ENCODE results near the gene RPL29. TPM values are rescaled to one million over a fixed set of nuclear protein-coding genes. Genes with fewer than 3 reads are reported as not detected.
A peak's percentile ranks its signal among the peaks of the same experiment; 100 is the strongest.

RPL29 gene
- total RNA-seq, 1 donor from 2014 or later = 663 TPM

- intact Hi-C loops (cut with micrococcal nuclease) = no loop called here
- DNase-seq (peak; percentile 19), ATAC-seq (no peak)
These were observed 38.0 kb downstream of the RPL29 start for GRCh38 chr3:51957520-51958205.

- DNase-seq (peak; percentile 77), ATAC-seq (peak; percentile 83)
- intact Hi-C loops (cut with micrococcal nuclease) = no loop called here
These were observed 39.6 kb downstream of the RPL29 start for GRCh38 chr3:51955893-51956770.

GRCh38 chr3:51955175-51955892 is 40.4 kb downstream of the RPL29 start, which contains the start of gene GPR62:
TSS of gene GPR62 (plus strand) at chr3:51955381. CDS start at chr3:51955653, 272 bp downstream.
- peak; percentile 31 for DNase-seq
- intact Hi-C loops (cut with micrococcal nuclease) = no loop called here
- ATAC-seq = no peak

GRCh38 chr3:51954713-51955112 is 41.0 kb downstream of the RPL29 start:
- ATAC-seq (no peak), DNase-seq (no peak)
- intact Hi-C loops (cut with micrococcal nuclease) = no loop called here

- no peak for DNase-seq
- ATAC-seq = no peak
These were observed 41.6 kb downstream of the RPL29 start for GRCh38 chr3:51954105-51954504.

GRCh38 chr3:51953445-51953844 is 42.2 kb downstream of the RPL29 start:
- DNase-seq (peak; percentile 2), ATAC-seq (no peak)
- intact Hi-C loops (cut with micrococcal nuclease) = no loop called here

More at GRCh38 chr3:51954105-51954504, 41.6 kb downstream of the RPL29 start:
- intact Hi-C loops (cut with micrococcal nuclease) = no loop called here

- ATAC-seq = no peak
- no peak for DNase-seq
- intact Hi-C loops (cut with micrococcal nuclease) = no loop called here
These were observed 44.8 kb downstream of the RPL29 start for GRCh38 chr3:51950899-51951298.

- DNase-seq = peak; percentile 10
- intact Hi-C loops (cut with micrococcal nuclease) = no loop called here
- ATAC-seq = no peak
These were observed 46.6 kb downstream of the RPL29 start for GRCh38 chr3:51949121-51949520.

- no peak for ATAC-seq
- intact Hi-C loops (cut with micrococcal nuclease) = no loop called here
- peak; percentile 23 for DNase-seq
These were observed 47.6 kb downstream of the RPL29 start for GRCh38 chr3:51948016-51948580.

- intact Hi-C loops (cut with micrococcal nuclease) = no loop called here
- DNase-seq (peak; percentile 12), ATAC-seq (no peak)
These were observed 48.3 kb downstream of the RPL29 start for GRCh38 chr3:51947215-51947900.

GRCh38 chr3:51946796-51947195 is 48.9 kb downstream of the RPL29 start:
- ATAC-seq = no peak
- intact Hi-C loops (cut with micrococcal nuclease) = no loop called here
- DNase-seq = peak; percentile 7

- DNase-seq (no peak), ATAC-seq (no peak)
- intact Hi-C loops (cut with micrococcal nuclease) = no loop called here
These were observed 49.6 kb downstream of the RPL29 start for GRCh38 chr3:51945926-51946705.

GRCh38 chr3:51945031-51945840 is 50.5 kb downstream of the RPL29 start:
- intact Hi-C loops (cut with micrococcal nuclease) = no loop called here
- ATAC-seq (no peak), DNase-seq (no peak)

GRCh38 chr3:51944451-51945021 is 51.2 kb downstream of the RPL29 start:
- intact Hi-C loops (cut with micrococcal nuclease) = no loop called here
- no peak for DNase-seq

More at GRCh38 chr3:51944451-51945021, 51.2 kb downstream of the RPL29 start:
- ATAC-seq = no peak

Data from left ventricle myocardium superior (tissue), 1 donor.